Ishikawa (cell line): ENCODE results near the gene LIN28B.
A peak's percentile ranks its signal among the peaks of the same experiment; 100 is the strongest.

ENCODE experiments used
- CEBPB ChIP-seq: IDR thresholded peaks from 2 replicates; pipeline ENCODE4 v1.6.1; 2012
- EGR1 ChIP-seq: IDR thresholded peaks from 2 replicates; pipeline ENCODE4 v1.6.1; 2012
- EP300 ChIP-seq: IDR thresholded peaks from 2 replicates; pipeline ENCODE4 v1.6.1; 2012; ENCODE audit warnings: borderline replicate concordance
- FOXM1 ChIP-seq: IDR thresholded peaks from 2 replicates; pipeline ENCODE4 v1.6.1; 2012; ENCODE audit warnings: low read depth, borderline replicate concordance
- MAX ChIP-seq: IDR thresholded peaks from 2 replicates; pipeline ENCODE4 v1.6.1; 2012
- NFIC ChIP-seq: IDR thresholded peaks from 2 replicates; pipeline ENCODE4 v1.6.1; 2012
- RAD21 ChIP-seq: IDR thresholded peaks from 2 replicates; pipeline ENCODE4 v1.6.1; 2012; ENCODE audit warnings: low read depth
- REST ChIP-seq: IDR thresholded peaks from 2 replicates; pipeline ENCODE4 v1.6.1; 2012; ENCODE audit warnings: low read depth, mild to moderate bottlenecking
- TAF1 ChIP-seq: IDR thresholded peaks from 2 replicates; pipeline ENCODE4 v1.6.1; 2012; ENCODE audit warnings: low read depth, mild to moderate bottlenecking
- TCF12 ChIP-seq: IDR thresholded peaks from 2 replicates; pipeline ENCODE4 v1.6.1; 2012; ENCODE audit warnings: low read depth
- TEAD4 ChIP-seq: IDR thresholded peaks from 2 replicates; pipeline ENCODE4 v1.6.1; 2012
- USF1 ChIP-seq: IDR thresholded peaks from 2 replicates; pipeline ENCODE4 v1.6.1; 2012
- YY1 ChIP-seq: IDR thresholded peaks from 2 replicates; pipeline ENCODE4 v1.6.1; 2012; ENCODE audit warnings: low read depth

GRCh38 chr6:105014448-105014847 is 57.5 kb downstream of the LIN28B start:
- TF ChIP-seq REST = no peak
- no peak for TF ChIP-seq YY1
- TF ChIP-seq FOXM1 = peak; percentile 40
- peak; percentile 82 for TF ChIP-seq EP300
- TF ChIP-seq TCF12 = peak; percentile 92
- TF ChIP-seq TAF1 = no peak
- TF ChIP-seq CEBPB = no peak
- TF ChIP-seq RAD21 = no peak
- no peak for TF ChIP-seq EGR1
- no peak; the same call in 1 of the 2 replicates for TF ChIP-seq TEAD4
- TF ChIP-seq USF1 = no peak
- no peak for TF ChIP-seq MAX
- TF ChIP-seq NFIC = peak; percentile 13; the same call in 1 of the 2 replicates
